ENCODE data around the gene A2ML1.

A2ML1 gene

DNA sequence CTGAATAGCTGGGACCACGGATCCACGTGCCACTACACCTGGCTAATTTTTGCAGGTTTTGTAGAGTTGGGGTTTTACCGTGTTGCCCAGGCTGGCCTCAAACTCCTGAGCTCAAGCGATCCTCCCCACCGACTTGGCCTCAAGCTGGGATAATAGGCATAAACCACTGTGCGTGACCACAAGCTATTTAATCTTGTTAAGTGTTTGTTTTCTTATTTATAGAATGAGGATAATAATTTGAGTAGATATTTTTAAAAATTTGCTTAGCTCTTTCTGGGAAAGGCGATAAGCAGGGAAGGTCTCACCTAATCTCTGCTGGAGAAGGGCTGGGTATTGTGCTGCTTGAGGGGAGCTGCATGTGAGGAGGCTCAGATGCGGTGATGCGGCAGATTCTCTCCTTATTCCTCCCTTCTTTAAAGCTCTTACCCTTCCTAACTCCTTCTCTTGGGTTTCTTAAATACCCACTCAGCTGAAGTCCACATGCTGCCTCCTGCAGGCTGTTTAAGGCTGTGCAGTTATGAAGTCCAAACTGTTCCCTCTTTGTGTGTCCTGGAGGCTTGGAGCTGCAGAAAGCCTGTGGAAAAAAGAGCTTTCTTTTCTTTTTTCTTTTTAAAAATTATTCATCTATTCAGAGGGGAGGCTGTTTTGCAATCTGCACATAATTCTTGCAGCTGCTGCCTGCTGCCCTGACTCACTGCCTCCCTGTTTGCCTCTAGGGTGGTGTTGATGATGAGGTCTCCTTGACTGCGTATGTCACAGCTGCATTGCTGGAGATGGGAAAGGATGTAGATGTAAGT is 37.9 kb downstream of the A2ML1 start:
- peak; percentile 45 for DNase-seq

DNA sequence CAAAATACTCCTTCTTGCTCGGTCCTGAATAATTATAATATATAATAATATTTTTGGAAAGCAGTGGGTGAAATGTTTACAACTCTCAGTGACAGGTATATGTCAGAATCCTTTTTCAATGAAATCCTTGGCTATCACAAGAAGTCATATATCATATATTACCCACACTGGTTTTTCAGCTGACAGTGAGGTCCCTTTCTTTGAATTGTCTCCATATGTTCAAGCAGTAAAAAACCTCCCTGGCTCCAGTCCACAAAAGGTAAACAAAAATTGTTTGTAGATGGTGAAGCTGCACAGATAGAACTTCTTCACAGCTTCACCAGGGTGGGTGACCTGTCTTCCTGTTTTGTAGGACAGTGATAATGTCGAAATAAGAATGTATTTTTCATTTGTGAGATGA is 44.0 kb downstream of the A2ML1 start:
- no peak for DNase-seq

DNA sequence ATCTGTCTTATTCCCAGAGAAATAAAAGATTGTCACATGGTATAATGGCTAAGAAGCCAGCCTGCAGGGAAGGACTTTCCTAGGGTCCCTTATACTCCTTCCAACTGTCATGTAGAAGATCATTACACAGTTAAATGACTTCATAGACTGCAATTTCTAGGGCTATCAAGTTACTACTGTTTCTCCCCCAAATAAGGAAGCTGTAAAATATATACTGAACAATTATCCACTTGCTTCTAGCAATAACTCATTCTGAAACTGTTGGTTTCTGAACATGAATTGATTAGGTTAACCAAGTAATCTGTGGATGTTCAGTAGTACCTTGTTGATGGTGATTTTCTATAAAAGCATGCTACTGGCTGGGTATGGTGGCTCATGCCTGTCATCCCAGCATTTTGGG is 44.6 kb downstream of the A2ML1 start:
- DNase-seq, result no peak

DNA sequence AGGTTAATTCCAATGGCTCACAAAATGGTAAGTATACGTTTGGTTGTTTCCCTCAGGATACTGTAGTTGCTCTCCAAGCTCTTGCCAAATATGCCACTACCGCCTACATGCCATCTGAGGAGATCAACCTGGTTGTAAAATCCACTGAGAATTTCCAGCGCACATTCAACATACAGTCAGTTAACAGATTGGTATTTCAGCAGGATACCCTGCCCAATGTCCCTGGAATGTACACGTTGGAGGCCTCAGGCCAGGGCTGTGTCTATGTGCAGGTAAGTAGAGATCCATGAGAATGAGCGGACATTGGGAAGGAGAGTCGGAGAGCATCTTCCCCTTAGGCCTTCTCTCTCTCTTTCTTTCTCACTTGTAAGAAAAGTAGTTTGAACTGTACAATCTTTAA is 45.4 kb downstream of the A2ML1 start:
- no peak for DNase-seq

DNA sequence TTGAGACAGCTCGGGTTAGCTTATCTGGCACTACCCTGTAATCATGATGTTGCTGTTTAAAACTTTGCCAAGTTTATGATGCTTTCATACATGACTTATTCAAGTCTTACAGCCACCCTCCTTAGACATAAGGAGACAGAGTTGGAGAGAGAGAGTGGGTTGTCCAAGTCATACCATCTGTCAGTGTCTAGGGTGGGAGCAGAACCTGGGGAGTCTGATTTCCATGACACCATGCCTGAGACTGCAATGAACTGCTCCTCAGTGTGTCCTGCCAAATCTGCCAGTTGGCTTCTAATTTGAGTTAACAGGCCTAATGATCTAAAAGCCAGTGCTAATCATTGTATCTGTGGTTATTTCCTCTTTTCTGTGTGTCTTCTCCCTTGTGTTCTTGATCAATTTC is 48.2 kb downstream of the A2ML1 start:
- no peak for DNase-seq

GRCh38 chr12:8871068-8871467 is 48.6 kb downstream of the A2ML1 start:
- DNase-seq, result no peak

DNA sequence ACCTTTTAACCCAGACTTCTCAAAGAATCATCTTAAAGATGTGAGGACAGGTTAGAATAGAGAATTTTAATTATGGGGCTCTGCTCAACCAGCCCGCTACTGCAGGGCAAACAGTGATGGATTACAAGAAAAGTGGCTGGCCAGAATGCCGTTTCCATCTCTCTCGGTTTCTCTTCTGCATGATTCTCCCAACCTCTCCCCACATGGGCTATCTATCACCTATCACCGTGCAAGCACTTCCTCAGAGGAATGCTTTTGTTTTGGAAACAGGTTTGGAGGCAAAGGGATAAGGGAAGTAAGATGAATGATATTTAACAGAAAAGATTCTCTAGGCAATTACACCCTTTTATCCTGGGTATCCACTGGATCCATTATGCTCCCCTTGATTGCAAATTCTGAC is 54.5 kb downstream of the A2ML1 start:
- no peak for DNase-seq

DNA sequence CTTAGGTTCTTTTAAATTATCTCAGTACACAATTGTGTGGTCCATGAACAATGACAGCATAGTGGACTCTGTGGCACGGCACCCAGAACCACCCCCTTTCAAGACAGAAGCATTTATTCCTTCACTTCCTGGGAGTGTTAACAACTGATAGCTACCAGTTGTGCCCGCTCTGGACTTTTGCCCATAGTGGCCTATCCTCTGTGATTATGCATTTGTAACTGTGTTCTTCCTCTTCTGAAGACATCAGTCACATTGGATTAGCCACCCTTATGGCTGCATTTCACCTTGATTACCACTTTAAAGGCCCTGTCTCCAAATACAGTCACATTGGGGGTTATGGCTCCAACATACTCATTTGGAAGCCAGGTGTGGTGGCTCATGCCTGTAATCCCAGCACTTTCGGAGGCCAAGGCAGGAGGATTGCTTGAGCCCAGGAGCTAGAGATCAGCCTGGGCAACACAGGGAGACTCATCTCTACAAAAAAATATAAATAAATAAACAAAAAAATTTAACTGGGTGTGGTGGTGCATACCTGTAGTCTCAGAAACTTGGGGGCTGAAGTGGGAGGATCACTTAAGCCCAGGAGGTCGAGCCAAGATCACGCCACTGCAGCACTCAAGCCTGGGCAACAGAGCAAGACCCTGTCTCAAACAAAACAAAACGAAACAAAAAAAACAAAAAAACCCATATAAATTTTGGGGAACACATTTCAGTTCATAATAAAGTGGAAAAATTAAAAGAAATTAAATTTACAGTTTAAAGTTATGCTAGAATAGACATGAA is 64.3 kb downstream of the A2ML1 start:
- no peak for DNase-seq

DNA sequence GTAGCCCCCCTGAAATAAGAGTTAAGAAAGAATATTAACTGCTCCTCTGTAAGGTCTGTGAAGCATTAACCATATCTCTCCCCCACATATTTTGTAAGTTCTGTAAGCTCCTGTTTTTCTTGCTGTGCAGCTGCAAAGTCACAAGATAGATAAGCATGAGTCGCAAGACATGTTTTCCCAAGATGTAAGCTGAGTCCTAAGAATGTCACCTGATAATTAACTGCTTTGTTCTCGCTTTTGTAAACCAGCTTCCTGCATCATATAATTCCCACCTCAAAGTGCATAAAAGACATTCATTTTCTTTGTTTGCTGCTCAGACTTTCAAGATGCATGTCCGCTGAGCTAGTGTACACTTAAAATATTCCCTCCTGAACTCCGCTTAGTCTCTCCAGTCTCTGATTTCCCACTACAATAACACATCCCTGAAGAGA is 64.9 kb downstream of the A2ML1 start:
- no peak for DNase-seq

DNA sequence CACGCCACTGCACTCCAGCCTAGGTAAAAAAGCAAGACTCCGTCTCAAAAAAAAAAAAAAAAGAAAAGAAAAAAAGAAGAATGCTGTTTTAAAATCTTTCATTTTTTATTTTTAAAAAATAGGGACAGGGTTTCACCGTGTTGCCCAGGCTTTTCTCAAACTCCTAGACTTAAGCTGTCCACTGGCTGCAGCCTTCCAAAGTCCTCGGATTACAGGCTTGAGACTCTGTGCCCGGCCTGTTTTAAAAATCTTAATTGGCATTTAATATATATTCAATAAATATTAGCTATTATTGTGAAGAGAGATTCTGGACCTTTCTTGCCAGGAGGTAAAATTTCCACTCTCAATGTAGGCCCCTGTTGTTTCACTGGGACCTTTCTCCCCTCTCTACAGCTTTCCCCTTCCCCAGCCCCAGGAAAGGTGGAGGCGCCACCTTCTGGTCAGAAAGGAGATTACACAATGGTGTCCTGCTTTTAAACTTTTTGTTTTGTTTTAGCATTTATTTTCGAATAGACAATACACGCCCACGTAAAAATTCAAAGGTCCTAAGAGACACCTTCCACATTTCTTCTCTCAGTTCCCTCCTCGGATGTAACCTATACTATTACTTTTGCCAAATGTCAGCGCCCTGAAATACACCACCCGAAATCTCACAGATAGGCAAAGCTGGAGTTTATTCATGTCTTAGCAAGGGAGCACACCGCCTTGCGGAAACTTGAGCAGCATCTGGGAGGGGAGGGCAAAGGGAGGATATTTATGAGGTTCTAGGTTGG is 68.1 kb downstream of the A2ML1 start:
- peak; percentile 72 for DNase-seq

DNA sequence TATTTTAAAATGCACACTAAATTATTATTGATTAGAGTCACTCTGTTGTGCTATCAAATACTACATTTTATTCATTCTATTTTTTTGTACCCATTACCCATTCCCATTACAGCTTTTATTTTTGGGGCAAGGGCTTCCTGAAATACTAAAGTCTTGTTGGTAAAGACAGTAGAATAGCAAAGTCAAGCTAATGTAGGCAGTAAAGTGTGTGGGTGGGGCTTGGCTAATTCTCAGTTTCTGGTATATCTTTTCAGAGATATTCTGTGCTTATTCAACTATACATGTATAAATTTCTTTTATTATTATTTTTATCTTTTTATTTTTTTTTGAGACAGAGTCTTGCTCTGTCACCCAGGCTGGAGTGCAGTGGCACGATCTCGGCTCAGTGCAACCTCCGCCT is 69.6 kb downstream of the A2ML1 start:
- no peak for DNase-seq

GRCh38 chr12:8894378-8894777 is 72.0 kb downstream of the A2ML1 start:
- no peak for DNase-seq

GRCh38 chr12:8894986-8895385 is 72.6 kb downstream of the A2ML1 start:
- DNase-seq, result no peak

DNA sequence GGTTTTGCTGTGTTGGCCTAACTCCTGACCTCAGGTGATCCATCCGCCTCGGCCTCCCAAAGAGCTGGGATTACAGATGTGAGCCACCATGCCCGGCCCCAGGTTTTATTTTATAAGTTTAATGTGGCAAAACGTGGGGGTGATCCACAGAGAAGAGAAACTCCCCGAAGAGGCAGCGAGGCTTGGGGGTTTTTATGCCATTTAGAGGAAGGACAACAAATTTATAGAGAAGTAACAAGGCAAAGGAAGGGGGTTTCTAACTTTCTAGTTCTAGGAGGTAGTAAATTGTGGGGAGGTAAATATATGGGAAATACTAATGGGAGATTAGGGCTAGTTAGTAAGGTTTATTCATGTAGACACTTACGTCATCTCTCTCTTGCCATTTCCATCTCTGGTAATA is 74.7 kb downstream of the A2ML1 start:
- no peak for DNase-seq

DNA sequence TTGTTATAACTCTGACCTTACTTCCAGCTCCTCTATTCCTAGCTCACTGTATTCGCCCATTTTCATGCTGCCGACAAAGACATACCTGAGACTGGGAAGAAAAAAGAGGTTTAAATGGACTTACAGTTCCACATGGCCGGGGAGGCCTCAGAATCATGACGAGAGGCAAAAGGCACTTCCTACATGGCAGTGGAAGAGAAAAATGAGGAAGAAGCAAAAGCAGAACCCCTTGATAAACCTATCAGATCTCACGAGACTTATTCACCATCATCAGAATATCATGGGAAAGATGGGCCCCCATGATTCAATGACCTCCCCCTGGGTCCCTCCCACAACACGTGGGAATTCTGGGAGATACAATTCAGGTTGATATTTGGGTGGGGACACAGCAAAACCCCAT is 77.4 kb downstream of the A2ML1 start:
- DNase-seq, result no peak

GRCh38 chr12:8902703-8903102 is 80.3 kb downstream of the A2ML1 start:
- DNase-seq, result peak; percentile 7

DNA sequence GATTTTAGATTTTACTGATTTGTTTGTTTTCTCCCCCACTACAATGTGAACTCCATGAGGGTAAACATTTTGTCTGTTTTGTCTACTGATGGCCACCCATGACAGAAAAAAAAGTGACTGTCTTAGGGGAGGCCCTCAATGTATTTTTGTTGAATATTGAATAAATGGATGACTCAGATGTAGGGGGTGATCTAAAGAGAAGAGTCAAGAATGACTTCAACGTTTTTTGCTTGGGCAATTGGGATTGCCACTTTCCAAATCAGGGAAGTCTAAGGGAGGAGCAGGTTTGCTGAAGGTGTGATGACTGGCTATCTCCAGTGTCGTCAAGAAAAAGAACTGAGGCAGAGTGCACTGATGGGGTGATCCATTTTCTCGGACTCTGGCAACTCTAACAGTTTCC is 81.2 kb downstream of the A2ML1 start:
- DNase-seq, result no peak

DNA sequence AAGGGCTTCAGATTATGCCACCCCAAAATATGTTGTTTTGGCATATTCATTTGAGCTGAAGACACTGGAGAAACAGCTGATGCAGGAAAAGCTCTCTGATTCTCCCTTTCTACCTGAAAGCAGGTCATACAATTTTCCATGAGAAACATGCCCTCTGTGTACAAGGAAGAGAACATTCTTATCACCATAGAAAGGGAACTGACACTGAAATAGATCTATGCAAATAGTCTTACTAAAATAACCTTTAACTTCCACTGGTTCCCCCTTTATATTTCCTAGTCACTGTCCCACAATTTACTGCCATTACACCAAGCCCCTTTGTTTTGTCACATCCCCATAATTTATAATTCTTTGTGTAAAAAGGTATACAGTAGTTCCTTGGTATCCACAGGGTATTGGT is 82.2 kb downstream of the A2ML1 start:
- no peak for DNase-seq

- DNase-seq, result no peak
These were observed 83.1 kb downstream of the A2ML1 start for GRCh38 chr12:8905546-8905945.

GRCh38 chr12:8906266-8907180 is 84.1 kb downstream of the A2ML1 start:
- DNase-seq, result no peak

GRCh38 chr12:8907513-8907912 is 85.1 kb downstream of the A2ML1 start:
- no peak for DNase-seq

- DNase-seq, result no peak
These were observed 87.3 kb downstream of the A2ML1 start for GRCh38 chr12:8909752-8910151.

All from CD4-positive, alpha-beta T cell treated with Interleukin-17A for 1 hour (primary cell).